Muscle layer of duodenum (tissue), 2 donors: ENCODE data around the gene NECTIN1.

Experiments
- H3K27ac ChIP-seq: one replicate; pipeline ENCODE4 v1.7.0; 2013; ENCODE audit warnings: mild to moderate bottlenecking, low read length
- H3K27me3 ChIP-seq: one replicate; pipeline ENCODE4 v1.7.0; 2013; ENCODE audit warnings: low read depth, mild to moderate bottlenecking, control low read depth, low read length
- H3K36me3 ChIP-seq, 2 donors: one replicate each; pipeline ENCODE4 v1.7.0; 2013; ENCODE audit warnings: low read length in 2 of 2, control low read depth in 1 of 2, mild to moderate bottlenecking in 1 of 2; ENCODE audit not compliant: insufficient read depth in 2 of 2, control insufficient read depth in 1 of 2
- H3K4me1 ChIP-seq, 2 donors: one replicate each; pipeline ENCODE4 v1.7.0; 2013; ENCODE audit warnings: low read length in 2 of 2, mild to moderate bottlenecking in 2 of 2, control low read depth in 1 of 2, moderate library complexity in 1 of 2; ENCODE audit not compliant: insufficient read depth in 2 of 2, control insufficient read depth in 1 of 2
- H3K4me3 ChIP-seq, 2 donors: one replicate each; pipeline ENCODE4 v1.7.0; 2013; ENCODE audit warnings: low read length in 2 of 2, low read depth in 1 of 2, mild to moderate bottlenecking in 1 of 2
- H3K9me3 ChIP-seq, 2 donors: one replicate each; pipeline ENCODE4 v1.7.0; 2013; ENCODE audit warnings: low read length in 2 of 2, control low read depth in 1 of 2, mild to moderate bottlenecking in 1 of 2; ENCODE audit not compliant: control insufficient read depth in 1 of 2
- donor health status: healthy.

NECTIN1 gene

GRCh38 chr11:119697445-119697844, 31.6 kb downstream of the NECTIN1 start:
- no peak overlapping the region for H3K27ac ChIP-seq
- peaks cover 0 to 7% of the 10 kb centered on the region in 2 donors for H3K4me1 ChIP-seq
- no peaks in the 10 kb centered on the region for H3K27me3 ChIP-seq
- H3K4me3 ChIP-seq: no peak overlapping the region
- H3K36me3 ChIP-seq: no peaks in the 10 kb centered on the region
- H3K9me3 ChIP-seq: no peaks in the 10 kb centered on the region

GRCh38 chr11:119696378-119697222, 32.4 kb downstream of the NECTIN1 start:
- Histone ChIP-seq H3K27me3 (no peaks in the 10 kb centered on the region), H3K9me3 (no peaks in the 10 kb centered on the region), H3K27ac (no peak overlapping the region), H3K36me3 (no peaks in the 10 kb centered on the region), H3K4me3 (no peak overlapping the region), H3K4me1 (peaks cover 0 to 7% of the 10 kb centered on the region in 2 donors)

GRCh38 chr11:119694334-119694733, 34.7 kb downstream of the NECTIN1 start:
- Histone ChIP-seq H3K4me3 (no peak overlapping the region), H3K27ac (peak overlapping the region; percentile 11), H3K4me1 (peaks cover 0 to 11% of the 10 kb centered on the region in 2 donors), H3K27me3 (no peaks in the 10 kb centered on the region), H3K9me3 (no peaks in the 10 kb centered on the region), H3K36me3 (no peaks in the 10 kb centered on the region)

- no peaks in the 10 kb centered on the region for H3K27me3 ChIP-seq
- no peaks in the 10 kb centered on the region for H3K36me3 ChIP-seq
- no peak overlapping the region for H3K27ac ChIP-seq
- H3K4me1 ChIP-seq: peaks cover 0 to 4% of the 10 kb centered on the region in 2 donors
- H3K4me3 ChIP-seq: no peak overlapping the region
- H3K9me3 ChIP-seq: no peaks in the 10 kb centered on the region
Measured at GRCh38 chr11:119693253-119693815, 35.7 kb downstream of the NECTIN1 start.

GRCh38 chr11:119692540-119692820, 36.5 kb downstream of the NECTIN1 start:
- Histone ChIP-seq H3K27ac (no peak overlapping the region), H3K4me1 (peaks cover 0 to 4% of the 10 kb centered on the region in 2 donors), H3K27me3 (no peaks in the 10 kb centered on the region), H3K9me3 (no peaks in the 10 kb centered on the region), H3K36me3 (no peaks in the 10 kb centered on the region), H3K4me3 (no peak overlapping the region)

- H3K27me3 ChIP-seq: no peaks in the 10 kb centered on the region
- H3K4me1 ChIP-seq: peaks cover 0 to 8% of the 10 kb centered on the region in 2 donors
- H3K36me3 ChIP-seq: no peaks in the 10 kb centered on the region
- no peak overlapping the region for H3K4me3 ChIP-seq
- no peak overlapping the region for H3K27ac ChIP-seq
- no peaks in the 10 kb centered on the region for H3K9me3 ChIP-seq
Measured at GRCh38 chr11:119691701-119692539, 37.1 kb downstream of the NECTIN1 start.

GRCh38 chr11:119691020-119691666, 37.9 kb downstream of the NECTIN1 start:
- H3K4me1 ChIP-seq: peaks cover 0 to 15% of the 10 kb centered on the region in 2 donors
- H3K36me3 ChIP-seq: no peaks in the 10 kb centered on the region
- no peak overlapping the region for H3K27ac ChIP-seq
- no peak overlapping the region for H3K4me3 ChIP-seq
- no peaks in the 10 kb centered on the region for H3K9me3 ChIP-seq
- no peaks in the 10 kb centered on the region for H3K27me3 ChIP-seq

GRCh38 chr11:119689302-119689701, 39.7 kb downstream of the NECTIN1 start:
- H3K4me3 ChIP-seq: no peak overlapping the region
- no peaks in the 10 kb centered on the region for H3K27me3 ChIP-seq
- H3K9me3 ChIP-seq: no peaks in the 10 kb centered on the region
- H3K4me1 ChIP-seq: peaks cover 7 to 15% of the 10 kb centered on the region in 2 donors
- no peaks in the 10 kb centered on the region for H3K36me3 ChIP-seq
- H3K27ac ChIP-seq: no peak overlapping the region

- peaks cover 7 to 15% of the 10 kb centered on the region in 2 donors for H3K4me1 ChIP-seq
- no peaks in the 10 kb centered on the region for H3K36me3 ChIP-seq
- no peak overlapping the region for H3K4me3 ChIP-seq
- no peak overlapping the region for H3K27ac ChIP-seq
- no peaks in the 10 kb centered on the region for H3K9me3 ChIP-seq
- H3K27me3 ChIP-seq: no peaks in the 10 kb centered on the region
Measured at GRCh38 chr11:119688356-119688755, 40.6 kb downstream of the NECTIN1 start.

GRCh38 chr11:119687373-119688046, 41.5 kb downstream of the NECTIN1 start:
- Histone ChIP-seq H3K4me1 (peaks cover 7 to 15% of the 10 kb centered on the region in 2 donors), H3K36me3 (no peaks in the 10 kb centered on the region), H3K27me3 (no peaks in the 10 kb centered on the region), H3K9me3 (no peaks in the 10 kb centered on the region), H3K4me3 (no peak overlapping the region), H3K27ac (no peak overlapping the region)
